GM12891 (cell line): ENCODE data around the gene BMI1.
"Not testable (repeated sequence)": the region's sequence is repeated elsewhere in the genome, so short reads cannot be mapped to it uniquely, and the experiment has no call there.

Experiments used
- DNase-seq: peaks from one replicate; pipeline ENCODE4 v3.0.0; 2011; ENCODE audit warnings: low spot score; ENCODE audit not compliant: insufficient read length
- FAIRE-seq: peaks from 2 replicates; lab custom pipeline; 2011; peaks lifted over from hg19 to GRCh38; lab: Jason Lieb, UNC
- PAX5 ChIP-seq: IDR thresholded peaks from 2 replicates; pipeline ENCODE4 v1.6.1; 2011; ENCODE audit warnings: low read length, moderate library complexity, mild to moderate bottlenecking; ENCODE audit not compliant: insufficient read depth, severe bottlenecking
- POLR2A ChIP-seq: IDR thresholded peaks from 2 replicates; pipeline ENCODE4 v1.6.1; 2011; ENCODE audit warnings: low read depth, low read length, control low read depth
- POLR2AphosphoS5 ChIP-seq: IDR thresholded peaks from 2 replicates; pipeline ENCODE4 v1.6.1; 2011; ENCODE audit warnings: low read depth, low read length, control low read depth
- POU2F2 ChIP-seq: IDR thresholded peaks from 2 replicates; pipeline ENCODE4 v1.6.1; 2011; ENCODE audit warnings: low read depth, mild to moderate bottlenecking, control low read depth, low read length, moderate library complexity
- SPI1 ChIP-seq: IDR thresholded peaks from 2 replicates; pipeline ENCODE4 v1.6.1; 2011; ENCODE audit warnings: low read depth, low read length, control low read depth
- TAF1 ChIP-seq: IDR thresholded peaks from 2 replicates; pipeline ENCODE4 v1.6.1; 2011; ENCODE audit warnings: low read depth, low read length, control low read depth

BMI1 gene

DNA sequence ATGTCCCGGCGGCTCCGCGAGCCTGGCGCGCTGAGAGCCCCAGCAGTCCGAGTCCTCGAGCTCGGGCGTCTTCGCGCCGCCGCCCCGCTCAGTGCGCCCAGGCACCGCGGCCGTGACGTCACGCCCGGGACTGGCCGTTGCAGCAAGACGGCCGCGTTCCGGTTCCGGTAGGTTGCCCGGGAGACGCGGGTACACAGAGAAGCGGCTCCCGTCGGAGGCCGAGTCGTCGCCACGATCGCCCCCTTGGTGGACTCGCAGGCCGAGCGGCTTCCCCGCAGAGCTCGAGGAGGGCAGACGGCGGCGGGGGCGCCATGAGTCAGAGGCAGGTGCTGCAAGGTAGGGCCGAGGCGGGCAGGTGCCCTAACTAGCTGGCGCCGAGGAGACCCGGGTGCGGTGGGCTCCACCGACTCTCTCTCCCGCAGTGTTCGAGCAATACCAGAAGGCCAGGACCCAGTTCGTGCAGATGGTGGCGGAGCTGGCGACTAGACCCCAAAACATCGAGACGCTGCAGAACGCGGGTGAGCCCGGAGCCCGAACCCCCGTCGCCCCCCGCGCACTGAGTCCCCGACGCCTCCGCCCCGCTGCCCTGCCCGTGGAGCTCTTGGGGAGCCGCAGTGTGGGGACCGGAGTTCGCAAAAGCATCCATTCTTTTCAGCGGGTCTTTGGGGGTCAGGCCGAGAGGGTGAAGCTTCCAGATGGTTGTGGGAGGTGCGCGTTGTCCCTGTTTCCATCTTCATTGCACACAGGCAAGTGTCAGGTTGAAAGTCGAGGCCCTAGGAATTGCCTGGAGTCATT, 24.6 kb downstream of the BMI1 start, which contains the start of gene SPAG6:
Gene SPAG6 (plus strand): TSS at position 196 of the 795 bp plus-strand sequence. CDS start 116 bp downstream, at position 312.
- DNase-seq (no peak), FAIRE-seq (peak; percentile 55)
- TF ChIP-seq POU2F2 (no peak), SPI1 (no peak), PAX5 (no peak), TAF1 (no peak), POLR2A (no peak), POLR2AphosphoS5 (no peak)

DNA sequence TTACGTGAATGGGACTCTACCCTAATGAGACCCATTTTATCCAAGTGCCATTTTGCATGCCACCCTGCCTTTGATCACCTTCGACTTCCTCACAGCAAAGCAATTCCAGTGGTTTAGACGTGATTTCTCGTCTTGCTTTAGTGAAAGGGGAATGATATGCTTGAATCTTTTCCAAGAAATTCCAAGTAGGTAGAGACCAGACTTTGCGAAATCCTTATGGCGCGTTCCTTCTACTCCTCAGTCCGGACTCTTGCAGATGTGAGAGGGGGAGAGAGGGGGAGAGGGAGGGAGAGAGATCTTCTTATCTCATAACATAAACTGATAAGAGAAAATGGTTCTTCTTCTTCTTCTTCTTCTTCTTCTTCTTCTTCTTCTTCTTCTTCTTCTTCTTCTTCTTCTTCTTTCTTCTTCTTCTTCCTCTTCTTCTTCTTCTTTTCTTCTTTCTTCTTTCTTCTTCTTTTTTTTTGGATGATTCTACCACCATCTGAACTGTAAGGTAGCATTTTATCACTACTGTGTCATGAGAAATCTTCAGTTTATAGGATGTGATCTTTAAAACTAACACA, 25.3 kb downstream of the BMI1 start:
- FAIRE-seq (no peak), DNase-seq (no peak)
- TF ChIP-seq TAF1 (no peak), POLR2A (no peak), POLR2AphosphoS5 (no peak), POU2F2 (no peak), SPI1 (no peak), PAX5 (no peak)

DNA sequence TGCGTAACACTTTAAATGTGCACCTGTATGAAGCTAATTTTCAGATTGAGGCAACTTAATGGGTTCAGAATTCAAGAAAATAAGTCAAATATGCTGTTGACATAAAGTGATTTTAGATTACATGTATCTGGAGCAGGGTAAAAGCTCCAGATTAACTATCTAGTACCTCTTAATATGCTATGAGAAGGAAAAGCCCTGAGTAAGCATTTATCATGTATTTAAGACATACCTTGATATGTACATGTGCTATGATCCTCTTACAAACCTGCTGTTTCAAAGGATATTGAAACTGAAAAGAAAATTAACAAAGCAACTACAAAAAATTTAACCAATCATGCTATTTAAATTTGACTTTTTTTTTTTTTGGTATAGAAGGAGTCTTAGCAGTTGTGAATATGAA, 28.9 kb downstream of the BMI1 start:
- TF ChIP-seq POLR2A (no peak), POLR2AphosphoS5 (no peak), POU2F2 (no peak), TAF1 (no peak), PAX5 (no peak), SPI1 (no peak)
- no peak for DNase-seq
- no peak for FAIRE-seq

DNA sequence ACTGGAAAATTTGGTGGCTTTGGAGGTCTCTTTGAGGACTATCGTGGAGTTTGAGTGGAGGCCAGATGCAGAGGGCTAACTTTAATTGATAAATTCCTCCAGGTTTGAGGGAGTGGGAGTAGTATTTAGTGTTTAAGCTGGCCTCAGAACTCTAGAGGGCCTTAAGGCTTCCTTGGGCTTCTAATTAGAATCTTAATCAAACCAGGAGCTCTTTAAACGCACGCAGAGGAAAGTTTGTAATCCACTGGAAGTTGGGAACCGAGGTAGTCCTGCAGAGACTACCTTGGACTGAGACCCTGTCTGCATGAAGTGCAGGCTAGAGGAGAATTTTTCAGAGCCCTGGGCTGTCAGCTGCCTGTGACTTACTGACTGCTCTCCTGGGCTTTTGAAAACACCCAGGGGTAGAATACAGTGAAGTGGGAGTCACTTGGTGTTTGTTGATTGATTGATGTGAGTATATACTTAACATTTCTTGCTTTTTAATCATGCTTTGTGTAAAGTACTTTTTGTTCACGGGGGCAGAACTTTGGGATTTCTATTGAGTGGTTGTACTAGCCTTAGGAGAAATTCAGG, 30.3 kb downstream of the BMI1 start:
- TF ChIP-seq PAX5 (no peak), TAF1 (no peak), SPI1 (no peak), POLR2AphosphoS5 (no peak), POLR2A (no peak), POU2F2 (no peak)
- DNase-seq = no peak
- no peak for FAIRE-seq

DNA sequence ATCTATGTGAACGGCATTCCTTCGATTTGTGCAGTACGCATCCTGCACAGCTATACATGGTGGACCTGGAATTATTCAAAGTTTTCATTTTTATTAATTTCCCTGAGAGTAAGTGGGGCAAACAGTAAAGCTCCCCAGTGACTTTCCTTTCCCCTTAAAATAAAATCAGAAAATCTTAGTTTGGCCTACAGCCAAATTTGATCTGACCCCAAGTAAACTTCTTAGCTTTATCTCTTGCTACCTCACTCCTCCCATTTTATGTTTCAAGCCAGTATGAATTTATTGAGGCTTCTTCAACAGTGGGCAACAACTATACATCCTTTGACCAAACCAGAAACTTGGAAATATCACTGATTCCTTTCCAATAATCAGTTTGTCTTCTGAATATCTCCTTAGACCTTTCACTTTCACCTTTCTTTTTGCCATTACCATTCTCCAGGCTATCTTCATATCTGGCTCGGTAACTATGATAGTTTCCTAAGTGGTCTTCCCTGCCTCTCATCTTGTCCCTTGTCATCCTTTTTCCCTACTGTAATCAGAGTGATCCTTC, 35.5 kb downstream of the BMI1 start:
- no peak for TF ChIP-seq POLR2A
- no peak for TF ChIP-seq POLR2AphosphoS5
- no peak for TF ChIP-seq TAF1
- TF ChIP-seq POU2F2 = no peak
- TF ChIP-seq PAX5 = no peak
- TF ChIP-seq SPI1 = no peak
- FAIRE-seq = no peak
- no peak for DNase-seq

DNA sequence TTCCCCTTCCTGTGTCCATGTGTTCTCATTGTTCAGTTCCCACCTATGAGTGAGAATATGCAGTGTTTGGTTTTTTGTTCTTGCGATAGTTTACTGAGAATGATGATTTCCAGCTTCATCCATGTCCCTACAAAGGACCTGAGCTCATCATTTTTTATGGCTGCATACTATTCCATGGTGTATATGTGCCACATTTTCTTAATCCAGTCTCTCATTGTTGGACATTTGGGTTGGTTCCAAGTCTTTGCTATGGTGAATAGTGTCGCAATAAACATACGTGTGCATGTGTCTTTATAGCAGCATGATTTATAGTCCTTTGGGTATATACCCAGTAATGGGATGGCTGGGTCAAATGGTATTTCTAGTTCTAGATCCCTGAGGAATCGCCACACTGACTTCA, 36.9 kb downstream of the BMI1 start:
- not testable (repeated sequence) for DNase-seq, FAIRE-seq

DNA sequence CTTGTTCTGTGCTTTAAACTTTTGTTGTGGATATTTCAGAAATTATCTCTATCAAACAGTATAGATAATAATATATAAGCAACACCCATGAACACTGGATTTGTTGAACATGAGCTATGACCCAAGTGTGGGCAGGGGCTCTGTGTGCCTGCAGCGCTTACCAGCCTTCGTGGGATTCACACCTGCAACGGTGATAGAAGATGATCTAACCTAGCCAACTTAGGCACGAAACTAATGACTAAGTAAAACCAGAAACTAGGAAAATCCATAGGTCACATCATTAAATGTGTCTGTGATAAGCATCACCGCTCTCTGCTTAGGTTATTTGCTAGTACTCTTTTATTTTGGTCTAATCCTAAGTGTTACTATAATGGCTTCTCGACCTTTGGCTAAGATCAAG, 42.4 kb downstream of the BMI1 start:
- DNase-seq (no peak), FAIRE-seq (no peak)
- TF ChIP-seq SPI1 (no peak), PAX5 (no peak), POLR2A (no peak), POU2F2 (no peak), TAF1 (no peak), POLR2AphosphoS5 (no peak)

DNA sequence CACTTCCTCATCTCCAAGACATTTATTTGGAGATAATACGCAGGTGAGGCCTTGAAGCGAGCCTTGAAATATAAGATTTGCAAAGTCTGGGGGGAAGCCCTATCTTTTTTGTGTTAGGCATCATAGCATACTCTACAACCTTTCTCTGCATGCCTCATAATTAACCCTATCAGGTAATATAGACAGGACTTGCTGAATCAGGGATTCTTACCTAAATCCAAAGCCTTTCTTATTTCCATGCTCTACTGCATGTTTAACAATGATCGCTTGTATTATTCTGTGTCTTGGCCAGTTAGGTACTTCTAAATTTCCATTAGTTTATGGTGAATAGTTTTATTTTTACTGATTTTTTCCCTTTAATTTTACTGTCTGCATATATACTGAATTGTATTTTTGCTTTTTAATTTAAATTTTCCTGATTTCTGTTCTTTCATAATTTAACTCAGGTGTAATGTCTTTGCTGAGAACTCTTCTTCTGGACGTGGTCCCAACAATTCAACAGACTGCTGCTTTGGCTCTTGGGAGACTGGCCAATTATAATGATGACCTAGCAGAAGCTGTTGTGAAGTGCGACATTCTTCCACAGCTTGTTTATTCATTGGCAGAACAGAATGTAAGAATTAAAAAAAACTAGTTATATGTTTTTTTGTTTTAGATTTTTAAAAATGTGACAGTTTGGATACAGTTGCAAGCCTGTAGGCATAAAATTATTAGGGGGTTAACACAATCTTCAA, 43.7 kb downstream of the BMI1 start:
- FAIRE-seq (no peak), DNase-seq (no peak)
- no peak for TF ChIP-seq SPI1
- TF ChIP-seq POLR2A = no peak
- TF ChIP-seq PAX5 = no peak
- no peak for TF ChIP-seq POLR2AphosphoS5
- TF ChIP-seq POU2F2 = no peak
- TF ChIP-seq TAF1 = no peak

DNA sequence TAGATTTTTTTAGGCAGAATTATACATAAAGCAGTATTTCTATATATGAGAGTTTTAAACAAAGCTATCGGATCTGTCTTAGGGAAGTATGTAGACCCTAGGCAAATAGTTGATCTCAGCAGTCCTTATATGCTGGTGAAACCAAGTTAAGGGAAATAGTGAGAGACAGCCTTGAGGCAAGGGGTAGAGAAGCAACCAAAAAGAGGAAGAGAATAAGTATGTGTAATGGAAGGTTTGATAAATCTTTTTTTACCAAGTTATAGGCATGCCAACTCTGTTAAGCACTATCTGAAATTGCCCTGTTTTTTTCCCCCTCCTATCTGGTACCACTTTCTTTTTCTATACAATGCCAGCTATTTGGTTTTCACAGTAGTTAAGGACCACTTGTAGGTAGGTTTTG, 44.3 kb downstream of the BMI1 start:
- FAIRE-seq = peak; percentile 66
- DNase-seq = no peak
- TF ChIP-seq TAF1 (no peak), SPI1 (peak; percentile 92)

DNA sequence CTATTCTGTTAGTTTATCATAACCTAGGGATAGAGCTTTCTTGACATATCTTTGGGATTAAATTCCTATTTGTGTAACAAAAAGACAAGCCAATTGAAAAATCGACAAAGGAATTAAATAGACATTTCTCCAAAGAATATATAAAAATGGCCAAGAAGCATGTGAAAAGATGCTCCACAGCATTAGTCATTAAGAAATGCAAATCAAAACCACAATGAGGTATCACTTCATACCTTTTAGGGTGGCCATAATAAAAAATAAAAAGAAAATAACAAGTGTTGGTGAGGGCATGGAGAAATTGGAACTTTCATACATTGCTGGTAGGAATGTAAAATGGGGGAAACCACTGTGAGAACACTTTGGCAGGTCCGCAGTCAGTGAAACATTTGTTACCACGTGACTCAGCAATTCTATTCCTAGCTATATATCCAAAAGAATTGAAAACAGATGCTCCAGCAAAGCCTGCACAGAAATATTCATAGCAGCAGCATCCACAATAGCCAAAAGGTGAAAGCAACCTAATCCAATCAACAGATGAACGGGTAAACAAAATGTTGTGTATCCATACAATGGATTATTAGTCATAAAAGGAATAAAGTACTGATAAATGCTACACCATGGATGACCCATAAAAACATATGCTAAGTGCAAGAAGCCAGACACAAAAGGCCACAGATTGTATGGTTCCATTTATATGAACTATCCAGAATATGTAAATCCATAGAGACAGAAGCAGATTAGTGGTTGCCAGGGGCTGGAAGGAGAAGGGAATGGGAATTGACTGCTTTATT, 44.9 kb downstream of the BMI1 start:
- DNase-seq (no peak), FAIRE-seq (peak; percentile 75)
- TF ChIP-seq POU2F2 (no peak), POLR2AphosphoS5 (no peak)
